Measurements from ENCODE around the gene SRRM5. TPM values are rescaled to one million over a fixed set of nuclear protein-coding genes. Genes with fewer than 3 reads are reported as not detected.

SRRM5 gene
- total RNA-seq, 2 donors from 2014 or later = 0.56 TPM; not detected in 1

DNA sequence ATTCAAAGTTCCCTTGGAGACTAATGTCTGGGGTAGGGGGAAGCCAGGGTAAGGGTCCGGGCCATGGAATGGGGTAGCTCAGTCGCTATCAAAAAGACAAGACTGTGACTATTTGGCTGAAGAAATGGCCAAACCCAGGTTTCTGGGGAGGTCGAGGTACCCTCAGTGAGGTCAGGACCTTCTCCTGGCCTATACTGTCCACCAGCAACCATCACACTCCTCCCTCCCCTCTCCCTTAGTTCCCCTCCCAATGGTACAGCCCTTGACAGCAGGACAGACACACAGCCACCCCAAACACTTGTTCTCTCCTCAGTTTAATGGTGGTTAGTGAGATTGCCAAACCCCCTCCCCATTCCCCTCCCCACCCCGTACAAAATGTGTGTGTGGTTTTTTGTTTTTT is 10.2 kb downstream of the SRRM5 start:
- Histone ChIP-seq H3K4me3 (no peak overlapping the region), H3K27me3 (replicated peaks; ENCODE audit: insufficient read depth) (no peaks in the 10 kb centered on the region), H3K27ac (no peak overlapping the region), H3K9me3 (no peaks in the 10 kb centered on the region), H3K4me1 (ENCODE audit: control insufficient read depth in 1 of 2, low read depth in 2 of 2) (peaks cover 0 to 16% of the 10 kb centered on the region in 2 donors), H3K36me3 (no peaks in the 10 kb centered on the region)
- ATAC-seq (ENCODE audit: insufficient number of reproducible peaks, low FRiP score, low read depth) = no peak
- no peak for DNase-seq (ENCODE audit: low spot score)
- TF ChIP-seq, protein P1, sequence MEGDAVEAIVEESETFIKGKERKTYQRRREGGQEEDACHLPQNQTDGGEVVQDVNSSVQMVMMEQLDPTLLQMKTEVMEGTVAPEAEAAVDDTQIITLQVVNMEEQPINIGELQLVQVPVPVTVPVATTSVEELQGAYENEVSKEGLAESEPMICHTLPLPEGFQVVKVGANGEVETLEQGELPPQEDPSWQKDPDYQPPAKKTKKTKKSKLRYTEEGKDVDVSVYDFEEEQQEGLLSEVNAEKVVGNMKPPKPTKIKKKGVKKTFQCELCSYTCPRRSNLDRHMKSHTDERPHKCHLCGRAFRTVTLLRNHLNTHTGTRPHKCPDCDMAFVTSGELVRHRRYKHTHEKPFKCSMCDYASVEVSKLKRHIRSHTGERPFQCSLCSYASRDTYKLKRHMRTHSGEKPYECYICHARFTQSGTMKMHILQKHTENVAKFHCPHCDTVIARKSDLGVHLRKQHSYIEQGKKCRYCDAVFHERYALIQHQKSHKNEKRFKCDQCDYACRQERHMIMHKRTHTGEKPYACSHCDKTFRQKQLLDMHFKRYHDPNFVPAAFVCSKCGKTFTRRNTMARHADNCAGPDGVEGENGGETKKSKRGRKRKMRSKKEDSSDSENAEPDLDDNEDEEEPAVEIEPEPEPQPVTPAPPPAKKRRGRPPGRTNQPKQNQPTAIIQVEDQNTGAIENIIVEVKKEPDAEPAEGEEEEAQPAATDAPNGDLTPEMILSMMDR (IDR thresholded peaks at IDR 0.05) = no peak

DNA sequence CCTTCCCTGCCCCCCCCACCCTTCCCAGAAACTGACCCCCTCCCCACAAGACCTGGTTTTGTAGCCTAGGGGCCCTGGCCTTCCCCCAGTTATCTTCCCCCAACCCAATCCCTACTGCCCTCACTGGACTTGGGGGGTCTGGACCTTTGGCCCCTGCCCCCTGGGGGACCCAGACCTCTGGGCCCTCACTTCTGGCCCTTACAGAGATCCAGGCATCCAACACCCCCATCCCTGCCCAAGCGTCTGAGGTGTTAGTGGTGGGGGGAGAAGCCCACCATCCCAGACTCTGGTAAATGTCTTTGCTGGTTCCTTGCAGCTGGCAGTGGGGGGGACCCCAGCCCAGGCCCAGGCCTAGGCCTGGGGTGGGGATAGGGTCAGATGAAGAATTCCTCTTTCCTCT is 11.1 kb downstream of the SRRM5 start:
- H3K9me3 ChIP-seq = no peaks in the 10 kb centered on the region
- TF ChIP-seq, protein P1 (IDR thresholded peaks at IDR 0.05) = no peak
- ATAC-seq (ENCODE audit: insufficient number of reproducible peaks, low FRiP score, low read depth) (no peak), DNase-seq (ENCODE audit: low spot score) (no peak)
- no peak overlapping the region for H3K4me3 ChIP-seq
- no peaks in the 10 kb centered on the region for H3K27me3 ChIP-seq (replicated peaks; ENCODE audit: insufficient read depth)
- peaks cover 0 to 16% of the 10 kb centered on the region in 2 donors for H3K4me1 ChIP-seq (ENCODE audit: control insufficient read depth in 1 of 2, low read depth in 2 of 2)
- no peaks in the 10 kb centered on the region for H3K36me3 ChIP-seq
- H3K27ac ChIP-seq = no peak overlapping the region

DNA sequence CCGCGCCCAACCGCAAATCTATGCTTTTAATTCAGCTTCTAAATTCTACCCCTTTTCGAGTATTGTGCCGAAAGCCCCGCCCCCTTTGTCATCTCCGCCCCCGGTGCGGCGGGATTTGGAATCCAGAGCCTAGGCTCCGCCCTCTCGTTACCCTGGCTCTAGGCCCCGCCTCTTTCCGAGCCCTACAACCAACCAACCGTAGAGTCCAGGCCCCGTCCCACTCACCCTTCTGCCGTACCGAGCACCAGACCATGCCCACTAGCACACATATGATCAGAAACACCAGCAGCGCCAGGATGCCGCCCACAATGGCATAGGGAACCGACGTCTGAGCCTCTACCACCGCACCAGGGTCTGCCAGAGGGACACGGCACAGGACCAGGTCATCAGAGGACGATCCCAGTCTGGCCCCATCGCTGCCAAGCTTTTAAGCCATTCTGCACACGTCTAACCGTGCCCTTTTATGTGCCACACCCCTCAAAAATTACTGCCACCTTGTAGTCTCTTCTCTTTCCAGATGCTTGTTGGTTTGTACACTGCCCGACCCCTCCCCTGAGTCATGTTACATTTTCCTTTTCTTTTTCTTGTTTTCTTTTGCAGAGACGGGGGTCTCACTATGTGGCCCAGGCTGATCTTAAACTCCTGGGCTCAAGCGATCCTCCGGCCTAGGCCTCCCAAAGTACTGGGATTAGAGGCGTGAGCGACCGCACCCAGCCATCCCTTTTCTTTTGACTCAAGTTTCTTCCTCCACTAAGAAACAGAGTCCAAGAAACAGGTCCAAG is 12.2 kb downstream of the SRRM5 start:
- H3K4me1 ChIP-seq (ENCODE audit: control insufficient read depth in 1 of 2, low read depth in 2 of 2) = peaks cover 0 to 8% of the 10 kb centered on the region in 2 donors
- no peak overlapping the region for H3K4me3 ChIP-seq
- no peaks in the 10 kb centered on the region for H3K36me3 ChIP-seq
- H3K27ac ChIP-seq = no peak overlapping the region
- TF ChIP-seq, protein P1 (IDR thresholded peaks at IDR 0.05) = no peak
- no peaks in the 10 kb centered on the region for H3K9me3 ChIP-seq
- H3K27me3 ChIP-seq (replicated peaks; ENCODE audit: insufficient read depth) = no peaks in the 10 kb centered on the region
- DNase-seq (ENCODE audit: low spot score) = no peak
- no peak for ATAC-seq (ENCODE audit: insufficient number of reproducible peaks, low FRiP score, low read depth)

DNA sequence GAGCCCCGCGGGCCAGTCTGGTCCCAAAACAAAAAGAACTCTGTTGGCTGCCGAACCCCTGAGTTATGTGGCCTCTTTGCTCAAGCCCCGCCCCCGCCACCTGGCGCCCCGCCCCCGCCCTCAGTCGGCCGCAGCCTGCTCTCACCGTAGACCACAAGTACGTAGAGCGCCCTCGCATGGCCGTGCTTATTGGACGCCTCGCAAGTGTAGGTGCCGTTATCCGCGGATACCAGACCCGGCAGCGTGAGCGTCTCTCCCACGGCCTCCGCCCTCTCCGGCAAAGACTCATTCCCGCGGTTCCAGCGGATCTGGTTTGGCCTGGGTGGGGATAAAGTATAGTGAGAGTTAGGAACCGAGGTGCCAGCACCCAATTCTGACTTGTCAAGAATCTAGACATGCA is 13.0 kb downstream of the SRRM5 start:
- Histone ChIP-seq H3K4me1 (ENCODE audit: control insufficient read depth in 1 of 2, low read depth in 2 of 2) (peaks cover 0 to 8% of the 10 kb centered on the region in 2 donors), H3K27me3 (replicated peaks; ENCODE audit: insufficient read depth) (no peaks in the 10 kb centered on the region), H3K27ac (no peak overlapping the region), H3K4me3 (no peak overlapping the region), H3K9me3 (no peaks in the 10 kb centered on the region), H3K36me3 (no peaks in the 10 kb centered on the region)
- no peak for ATAC-seq (ENCODE audit: insufficient number of reproducible peaks, low FRiP score, low read depth)
- no peak for DNase-seq (ENCODE audit: low spot score)
- TF ChIP-seq, protein P1 (IDR thresholded peaks at IDR 0.05) = no peak

DNA sequence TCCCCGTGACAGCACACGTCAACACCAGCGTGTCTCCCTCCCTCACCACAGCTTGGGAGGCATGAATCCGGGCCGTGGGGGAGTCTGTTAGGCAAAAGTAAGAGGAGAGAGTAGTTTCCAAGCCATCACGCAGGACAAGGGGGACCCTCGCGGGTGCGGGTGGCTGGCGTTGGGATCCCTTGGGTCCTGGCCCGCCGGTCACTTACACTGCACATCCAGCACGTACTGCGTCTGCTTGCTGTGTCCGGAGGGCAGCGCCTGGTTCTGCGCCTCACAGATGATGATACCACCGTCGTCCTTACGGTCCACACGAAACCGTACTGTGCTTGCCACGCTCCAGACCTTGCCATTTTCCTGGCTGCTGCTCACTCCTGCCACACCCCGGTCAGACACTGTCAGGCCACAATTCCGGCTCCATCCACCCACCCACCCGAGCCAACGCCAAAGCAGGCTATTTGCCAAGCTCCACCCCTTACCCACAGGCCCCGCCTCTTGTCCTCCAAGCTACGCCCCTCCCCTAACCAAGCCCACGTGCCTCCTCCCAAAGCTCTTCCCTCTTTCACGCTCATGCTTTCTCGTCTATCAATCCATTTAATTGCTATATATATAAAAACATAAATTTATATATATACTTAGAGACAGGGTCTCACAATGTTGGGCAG is 14.2 kb downstream of the SRRM5 start:
- TF ChIP-seq, protein P1 (IDR thresholded peaks at IDR 0.05) = no peak
- Histone ChIP-seq H3K9me3 (no peaks in the 10 kb centered on the region), H3K27me3 (replicated peaks; ENCODE audit: insufficient read depth) (no peaks in the 10 kb centered on the region), H3K36me3 (no peaks in the 10 kb centered on the region), H3K4me3 (no peak overlapping the region), H3K27ac (no peak overlapping the region), H3K4me1 (ENCODE audit: control insufficient read depth in 1 of 2, low read depth in 2 of 2) (no peaks in the 10 kb centered on the region)
- DNase-seq (ENCODE audit: low spot score) (no peak), ATAC-seq (ENCODE audit: insufficient number of reproducible peaks, low FRiP score, low read depth) (no peak)

All from thoracic aorta (tissue), 2 donors.